ENCODE results near the gene TXLNG.

Gene TXLNG

GRCh38 chrX:16785247-16786138, 773 bp upstream of the TXLNG start:
- DNase-seq, result peak in 10 of 56 donors; percentile 1 to 58 (median 10)

- DNase-seq, result peak in 14 of 56 donors; percentile 0 to 55 (median 10)
These were observed 797 bp downstream of the TXLNG start for GRCh38 chrX:16786791-16787735.

DNA sequence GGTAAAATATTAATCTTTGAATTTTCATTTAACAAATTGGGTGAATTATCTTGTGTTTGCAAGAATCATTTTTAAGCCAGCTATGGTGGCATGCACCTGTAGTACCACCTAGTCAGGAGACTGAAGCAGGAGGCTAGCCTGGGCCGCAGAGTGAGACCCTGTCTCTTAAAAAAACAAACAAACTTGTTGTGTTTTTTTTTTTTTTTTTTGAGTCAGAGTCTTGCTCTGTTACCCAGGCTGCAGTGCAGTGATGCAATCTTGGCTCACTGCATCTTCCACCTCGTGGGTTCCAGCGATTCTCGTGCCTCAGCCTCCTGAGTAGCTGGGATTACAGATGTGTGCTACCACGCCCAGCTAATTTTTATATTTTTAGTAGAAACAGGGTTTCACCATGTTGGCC, 2.2 kb downstream of the TXLNG start:
- no peak for DNase-seq

- DNase-seq, result no peak
These were observed 10.0 kb downstream of the TXLNG start for GRCh38 chrX:16796298-16796697.

DNA sequence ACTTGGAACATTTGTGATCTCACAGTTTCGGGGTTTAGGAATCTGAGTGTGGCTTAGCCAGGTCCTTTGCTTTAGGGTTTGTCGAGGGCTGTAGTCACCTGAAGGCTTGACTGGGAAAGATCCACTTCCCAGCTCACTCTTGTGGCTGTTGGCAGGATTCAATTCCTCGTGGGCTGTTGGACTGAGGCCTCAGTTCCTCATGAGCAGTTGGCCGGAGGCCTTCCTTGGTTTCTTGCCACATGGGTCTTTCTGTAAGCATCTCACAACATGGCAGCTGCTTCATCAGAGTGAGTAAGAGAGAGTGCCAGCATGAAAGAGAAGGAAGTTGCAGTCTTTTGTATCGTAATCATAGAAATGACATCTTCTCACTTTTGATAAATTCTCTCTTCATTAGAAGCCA, 11.1 kb downstream of the TXLNG start:
- peak in 26 of 56 donors; percentile 0 to 45 (median 2) for DNase-seq

- DNase-seq, result no peak
These were observed 11.6 kb downstream of the TXLNG start for GRCh38 chrX:16797841-16798240.

DNA sequence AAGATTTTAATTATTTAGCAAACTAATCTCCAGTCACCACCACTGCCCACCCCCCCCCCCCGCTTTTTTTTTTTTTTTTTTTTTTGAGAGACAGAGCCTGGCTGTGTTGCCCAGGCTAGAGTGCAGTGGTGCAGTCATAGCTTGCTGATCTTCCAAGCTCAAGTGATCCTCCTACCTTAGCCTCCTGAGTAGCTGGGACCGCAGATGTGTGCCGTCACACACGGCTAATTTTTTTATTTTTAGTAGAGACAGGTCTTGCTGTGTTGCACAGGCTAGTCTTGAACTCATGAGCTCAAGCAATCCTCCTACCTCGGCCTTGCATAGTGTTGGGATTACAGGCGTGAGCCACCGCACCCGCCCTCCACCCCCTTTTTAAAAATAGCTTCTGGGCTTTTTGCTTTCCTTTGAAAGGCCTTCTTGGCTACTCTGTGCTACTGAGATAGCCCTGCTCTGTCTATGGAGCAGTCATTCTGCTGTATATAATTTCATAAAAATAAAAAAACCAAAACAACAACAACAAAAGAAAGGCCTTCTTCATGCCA, 18.7 kb downstream of the TXLNG start:
- DNase-seq, result no peak

DNA sequence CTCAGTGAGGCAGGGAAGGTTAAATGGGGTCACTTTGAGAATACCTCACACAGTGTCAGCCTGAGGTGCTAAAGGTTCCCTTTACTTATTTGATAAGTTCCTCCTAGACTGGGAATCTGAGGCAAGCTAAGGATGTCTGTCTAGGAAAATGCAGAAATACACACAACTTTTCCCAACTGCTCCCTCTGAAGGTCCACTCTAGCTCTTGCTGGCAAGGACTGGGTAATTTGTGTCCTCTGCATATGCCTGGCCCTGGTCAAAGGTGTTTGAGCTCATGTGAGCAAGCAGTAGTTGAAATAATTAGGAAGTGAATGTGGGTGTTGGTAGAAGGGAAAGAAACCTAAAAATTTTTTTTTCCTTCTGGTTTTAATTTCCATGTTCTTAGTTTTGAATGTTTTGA, 21.3 kb downstream of the TXLNG start:
- no peak for DNase-seq

- no peak for DNase-seq
These were observed 21.8 kb downstream of the TXLNG start for GRCh38 chrX:16807976-16808542.

DNA sequence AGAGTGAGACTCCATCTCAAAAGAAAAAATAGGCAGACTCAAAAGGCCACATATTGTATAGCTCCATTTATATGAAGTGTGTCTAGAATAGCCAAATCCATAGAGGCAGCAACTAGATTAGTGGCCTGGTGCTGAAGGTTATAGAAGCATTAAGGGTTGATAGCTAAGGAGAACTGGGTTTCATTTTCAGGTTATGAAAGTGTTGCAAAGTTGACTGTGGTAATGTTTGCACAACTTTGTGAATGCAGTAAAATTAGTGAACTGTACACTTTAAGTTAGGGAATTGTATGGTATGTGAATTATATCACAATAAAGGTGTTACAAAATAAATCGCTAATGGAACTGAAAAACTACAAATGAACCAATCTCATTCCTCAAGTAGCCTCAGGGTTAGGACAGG, 28.3 kb downstream of the TXLNG start:
- no peak for DNase-seq

DNA sequence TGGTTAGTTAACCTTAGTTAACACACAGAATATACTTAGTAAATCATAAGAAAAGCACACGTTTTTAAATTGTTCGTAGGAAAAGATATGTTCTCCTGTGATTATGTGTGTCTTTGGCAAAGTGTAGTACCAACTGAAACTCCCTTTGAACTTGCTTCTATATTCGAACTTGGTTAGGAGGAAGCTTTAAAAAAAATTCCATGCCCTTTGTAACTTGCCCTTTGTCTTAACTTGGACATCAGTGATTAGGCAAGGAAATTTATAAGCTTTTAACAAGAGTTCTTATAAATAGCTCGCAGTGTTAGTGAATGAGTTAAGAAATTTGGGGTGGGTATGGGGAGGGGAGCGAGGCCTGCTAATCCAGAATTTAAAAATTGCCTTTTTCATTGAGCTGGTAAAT, 33.4 kb downstream of the TXLNG start:
- DNase-seq, result no peak

GRCh38 chrX:16822723-16823122, 36.5 kb downstream of the TXLNG start:
- DNase-seq, result no peak

DNA sequence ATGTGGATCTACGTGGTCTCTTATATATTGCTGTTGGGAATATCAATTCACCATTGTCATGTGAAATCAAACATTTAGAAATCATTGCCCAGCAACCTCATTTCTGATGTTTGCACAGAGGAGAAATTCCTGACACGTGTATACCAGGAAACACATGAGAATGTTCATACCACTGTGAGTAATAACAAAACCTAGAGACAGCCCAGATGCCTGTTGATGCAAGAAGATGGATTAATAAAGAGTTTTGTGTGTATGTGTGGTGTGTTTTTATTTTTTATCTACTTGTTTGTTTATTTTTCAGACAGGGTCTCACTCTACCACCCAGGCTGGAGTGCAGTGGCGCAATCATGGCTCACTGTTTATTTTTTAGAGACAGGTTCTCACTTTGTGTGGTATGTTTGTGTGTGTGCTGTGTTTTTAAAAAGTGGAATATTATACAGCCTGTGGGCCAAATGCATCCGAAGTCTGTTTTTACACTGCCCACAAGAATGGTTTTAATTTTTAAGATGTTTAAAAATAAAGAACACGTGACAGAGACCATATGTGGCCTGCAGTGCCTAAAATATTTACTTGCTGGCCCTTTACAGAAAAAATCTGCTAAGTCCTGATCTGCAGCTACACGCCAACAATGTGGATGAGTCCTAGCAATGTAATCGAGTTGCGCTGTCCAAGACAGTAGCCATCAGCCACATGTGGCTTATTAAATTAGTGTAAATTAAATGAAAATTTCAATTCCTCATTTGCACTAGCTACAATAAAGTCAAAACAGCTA, 39.2 kb downstream of the TXLNG start:
- DNase-seq, result no peak

DNA sequence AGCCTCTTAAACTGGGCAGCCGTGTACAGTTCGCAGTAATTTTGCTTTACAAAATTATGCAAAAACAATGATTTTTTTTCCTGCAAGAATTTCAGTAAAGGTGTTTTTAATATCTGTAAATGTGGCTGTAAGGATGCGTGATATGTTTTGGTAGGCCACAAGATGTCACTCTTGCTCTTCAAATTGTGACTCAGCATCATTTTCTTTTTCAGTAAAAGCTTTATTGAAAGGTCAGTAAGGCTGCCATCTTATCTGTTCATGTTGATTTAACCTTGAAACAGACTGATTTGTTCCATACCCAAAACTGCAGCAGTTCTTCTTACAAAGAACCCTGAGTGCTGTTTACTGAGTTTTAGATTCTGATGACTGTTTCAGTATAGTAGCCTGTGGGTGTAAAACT, 39.9 kb downstream of the TXLNG start:
- no peak for DNase-seq

GRCh38 chrX:16827225-16827624, 41.0 kb downstream of the TXLNG start:
- DNase-seq, result no peak

DNA sequence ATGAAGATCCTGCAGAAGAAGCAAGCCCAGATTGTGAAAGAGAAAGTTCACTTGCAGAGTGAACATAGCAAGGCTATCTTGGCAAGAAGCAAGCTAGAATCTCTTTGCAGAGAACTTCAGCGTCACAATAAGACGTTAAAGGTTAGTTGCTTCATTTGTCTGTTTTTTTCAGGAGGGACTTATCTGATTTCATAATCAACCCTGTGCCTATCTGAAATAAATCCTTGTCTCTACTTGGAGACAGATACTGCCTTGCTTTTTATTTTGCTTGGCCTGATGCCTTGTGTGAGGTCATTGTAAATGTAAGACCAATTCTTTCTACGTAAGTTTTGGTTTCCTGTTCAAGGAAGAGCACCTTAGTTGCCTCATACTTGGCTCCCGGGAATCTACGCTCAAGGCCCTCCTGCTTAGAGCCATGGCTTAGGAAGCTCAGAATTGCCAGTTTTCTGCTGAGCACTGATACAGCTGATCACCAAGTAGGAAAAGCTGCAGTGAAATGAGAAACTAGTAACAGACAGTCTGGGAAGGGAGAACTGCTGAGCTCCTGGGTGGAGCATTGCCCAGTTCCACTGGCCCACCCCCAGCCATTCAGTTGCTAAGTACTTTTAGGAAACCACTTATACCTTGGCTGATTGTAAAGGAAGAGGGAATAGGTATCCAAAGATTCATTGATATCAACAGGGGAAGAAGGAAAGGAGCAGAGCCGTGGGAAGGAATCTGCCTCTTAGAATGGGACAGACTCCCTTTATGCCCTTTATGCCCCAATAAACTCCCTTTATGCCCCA, 42.0 kb downstream of the TXLNG start:
- no peak for DNase-seq

GRCh38 chrX:16832301-16832700, 46.0 kb downstream of the TXLNG start:
- no peak for DNase-seq

GRCh38 chrX:16834806-16835205, 48.5 kb downstream of the TXLNG start:
- DNase-seq, result no peak

- peak in 2 of 56 donors; percentile 0 for DNase-seq
These were observed 50.1 kb downstream of the TXLNG start for GRCh38 chrX:16836371-16836770.
